Activated naive CD8-positive, alpha-beta T cell (primary cell): ENCODE measurements around the gene IWS1.

Experiments used
- H3K27ac Mint-ChIP-seq: one replicate; pipeline ENCODE4 v1.8.0; 2021; ENCODE audit warnings: mixed read lengths
- H3K27me3 Mint-ChIP-seq: one replicate; pipeline ENCODE4 v1.8.0; 2021; ENCODE audit warnings: mixed read lengths
- H3K36me3 Mint-ChIP-seq: one replicate; pipeline ENCODE4 v1.8.0; 2021; ENCODE audit warnings: mixed read lengths
- H3K4me1 Mint-ChIP-seq: one replicate; pipeline ENCODE4 v1.8.0; 2021; ENCODE audit warnings: low read depth, mixed read lengths
- H3K4me3 Mint-ChIP-seq: one replicate; pipeline ENCODE4 v1.8.0; 2021; ENCODE audit warnings: mild to moderate bottlenecking, mixed read lengths
- H3K9me3 Mint-ChIP-seq: one replicate; pipeline ENCODE4 v1.8.0; 2021; ENCODE audit warnings: low read depth, mixed read lengths

Gene IWS1

GRCh38 chr2:127565261-127566138, 39.2 kb upstream of the IWS1 start:
- Mint-ChIP-seq H3K36me3 (no peaks in the 10 kb centered on the region), H3K4me1 (peaks cover 2% of the 10 kb centered on the region), H3K27me3 (no peaks in the 10 kb centered on the region), H3K9me3 (no peaks in the 10 kb centered on the region), H3K27ac (no peak overlapping the region), H3K4me3 (no peak overlapping the region)

- Mint-ChIP-seq H3K27me3 (peaks cover under 1% of the 10 kb centered on the region), H3K9me3 (no peaks in the 10 kb centered on the region), H3K4me1 (peaks cover 2% of the 10 kb centered on the region), H3K27ac (no peak overlapping the region), H3K4me3 (no peak overlapping the region), H3K36me3 (peaks cover under 1% of the 10 kb centered on the region)
Measured at GRCh38 chr2:127564429-127565260, 38.4 kb upstream of the IWS1 start.

GRCh38 chr2:127563458-127564428, 37.5 kb upstream of the IWS1 start:
- Mint-ChIP-seq H3K27me3 (peaks cover 2% of the 10 kb centered on the region), H3K36me3 (peaks cover 2% of the 10 kb centered on the region), H3K4me1 (peaks cover 2% of the 10 kb centered on the region), H3K27ac (no peak overlapping the region), H3K9me3 (no peaks in the 10 kb centered on the region), H3K4me3 (no peak overlapping the region)

- Mint-ChIP-seq H3K27ac (no peak overlapping the region), H3K27me3 (peaks cover 4% of the 10 kb centered on the region), H3K4me1 (peaks cover 2% of the 10 kb centered on the region), H3K4me3 (no peak overlapping the region), H3K9me3 (no peaks in the 10 kb centered on the region), H3K36me3 (peaks cover 2% of the 10 kb centered on the region)
Measured at GRCh38 chr2:127562936-127563335, 36.6 kb upstream of the IWS1 start.

GRCh38 chr2:127561371-127561770, 35.1 kb upstream of the IWS1 start:
- H3K4me1 Mint-ChIP-seq, result peaks cover 2% of the 10 kb centered on the region
- peaks cover 10% of the 10 kb centered on the region for H3K27me3 Mint-ChIP-seq
- H3K4me3 Mint-ChIP-seq, result no peak overlapping the region
- peaks cover 10% of the 10 kb centered on the region for H3K36me3 Mint-ChIP-seq
- peaks cover 10% of the 10 kb centered on the region for H3K9me3 Mint-ChIP-seq
- no peak overlapping the region for H3K27ac Mint-ChIP-seq

GRCh38 chr2:127560931-127561280, 34.6 kb upstream of the IWS1 start:
- H3K36me3 Mint-ChIP-seq, result peaks cover 10% of the 10 kb centered on the region
- peaks cover 14% of the 10 kb centered on the region for H3K9me3 Mint-ChIP-seq
- peaks cover 2% of the 10 kb centered on the region for H3K4me1 Mint-ChIP-seq
- no peak overlapping the region for H3K4me3 Mint-ChIP-seq
- H3K27ac Mint-ChIP-seq, result no peak overlapping the region
- H3K27me3 Mint-ChIP-seq, result peaks cover 10% of the 10 kb centered on the region

GRCh38 chr2:127560201-127560930, 34.1 kb upstream of the IWS1 start:
- Mint-ChIP-seq H3K36me3 (peaks cover 10% of the 10 kb centered on the region), H3K4me3 (no peak overlapping the region), H3K27me3 (peaks cover 12% of the 10 kb centered on the region), H3K4me1 (peaks cover 2% of the 10 kb centered on the region), H3K27ac (no peak overlapping the region), H3K9me3 (peaks cover 15% of the 10 kb centered on the region)

- peaks cover 14% of the 10 kb centered on the region for H3K27me3 Mint-ChIP-seq
- H3K36me3 Mint-ChIP-seq, result peaks cover 10% of the 10 kb centered on the region
- peaks cover 15% of the 10 kb centered on the region for H3K9me3 Mint-ChIP-seq
Measured at GRCh38 chr2:127559454-127559853, 33.2 kb upstream of the IWS1 start.

GRCh38 chr2:127558911-127559310, 32.6 kb upstream of the IWS1 start:
- Mint-ChIP-seq H3K27me3 (peaks cover 14% of the 10 kb centered on the region), H3K4me3 (no peak overlapping the region)

More at GRCh38 chr2:127559454-127559853, 33.2 kb upstream of the IWS1 start:
- H3K27ac Mint-ChIP-seq, result no peak overlapping the region
- H3K4me1 Mint-ChIP-seq, result peaks cover 2% of the 10 kb centered on the region
- H3K4me3 Mint-ChIP-seq, result no peak overlapping the region

GRCh38 chr2:127552846-127553245, 26.6 kb upstream of the IWS1 start:
- Mint-ChIP-seq H3K9me3 (peaks cover 15% of the 10 kb centered on the region), H3K36me3 (peaks cover 8% of the 10 kb centered on the region), H3K4me1 (no peaks in the 10 kb centered on the region), H3K4me3 (no peak overlapping the region), H3K27me3 (peaks cover 17% of the 10 kb centered on the region), H3K27ac (no peak overlapping the region)

More at GRCh38 chr2:127558911-127559310, 32.6 kb upstream of the IWS1 start:
- H3K4me1 Mint-ChIP-seq, result peaks cover 2% of the 10 kb centered on the region
- H3K27ac Mint-ChIP-seq, result no peak overlapping the region
- H3K36me3 Mint-ChIP-seq, result peaks cover 10% of the 10 kb centered on the region
- peaks cover 15% of the 10 kb centered on the region for H3K9me3 Mint-ChIP-seq

GRCh38 chr2:127552336-127552735, 26.0 kb upstream of the IWS1 start:
- Mint-ChIP-seq H3K36me3 (peaks cover 8% of the 10 kb centered on the region), H3K4me1 (no peaks in the 10 kb centered on the region), H3K27ac (no peak overlapping the region), H3K4me3 (no peak overlapping the region), H3K9me3 (peaks cover 14% of the 10 kb centered on the region), H3K27me3 (peaks cover 16% of the 10 kb centered on the region)

GRCh38 chr2:127551221-127551930, 25.1 kb upstream of the IWS1 start:
- Mint-ChIP-seq H3K4me3 (no peak overlapping the region), H3K9me3 (peaks cover 5% of the 10 kb centered on the region), H3K36me3 (no peaks in the 10 kb centered on the region), H3K27ac (no peak overlapping the region), H3K27me3 (peaks cover 18% of the 10 kb centered on the region), H3K4me1 (no peaks in the 10 kb centered on the region)

GRCh38 chr2:127546797-127547196, 20.5 kb upstream of the IWS1 start:
- no peaks in the 10 kb centered on the region for H3K4me1 Mint-ChIP-seq
- no peak overlapping the region for H3K27ac Mint-ChIP-seq
- no peak overlapping the region for H3K4me3 Mint-ChIP-seq
- peaks cover 14% of the 10 kb centered on the region for H3K27me3 Mint-ChIP-seq
- no peaks in the 10 kb centered on the region for H3K36me3 Mint-ChIP-seq
- H3K9me3 Mint-ChIP-seq, result no peaks in the 10 kb centered on the region
